ENCODE measurements around the gene TASP1. TPM values are rescaled to one million over a fixed set of nuclear protein-coding genes. Genes with fewer than 3 reads are reported as not detected.

Gene TASP1
- polyA plus RNA-seq, 1 donor from 2014 or later, result 20.2 TPM

- Histone ChIP-seq H3F3A (ENCODE audit: insufficient read depth, low read length, poor library complexity, severe bottlenecking) (no peaks in the 10 kb centered on the region), H3K4me2 (ENCODE audit: low read length) (no peak overlapping the region), H3K27ac (ENCODE audit: low read length) (no peak overlapping the region), H3K27me3 (ENCODE audit: insufficient read depth, low read depth, low read length) (no peaks in the 10 kb centered on the region), H3K9ac (ENCODE audit: low read length) (no peak overlapping the region), H2AFZ (ENCODE audit: low read depth, low read length) (no peak overlapping the region), H3K9me3 (ENCODE audit: low read length) (no peaks in the 10 kb centered on the region), H3K79me2 (replicated peaks; ENCODE audit: insufficient read depth, low read length) (no peaks in the 10 kb centered on the region), H4K20me1 (ENCODE audit: insufficient read depth) (no peaks in the 10 kb centered on the region), H3K9me2 (ENCODE audit: insufficient read depth, low read length) (no peaks in the 10 kb centered on the region), H3K36me3 (ENCODE audit: insufficient read depth, low read length) (no peaks in the 10 kb centered on the region), H3K4me3 (ENCODE audit: low read length) (no peak overlapping the region)
- TF ChIP-seq EP300 (conservative IDR thresholded peaks at IDR 0.05; ENCODE audit: poor library complexity, severe bottlenecking) (no peak), CTCF (IDR thresholded peaks at IDR 0.05; ENCODE audit: poor library complexity, severe bottlenecking) (no peak), RAD21 (conservative IDR thresholded peaks at IDR 0.05) (no peak), EZH2 (IDR thresholded peaks at IDR 0.05; ENCODE audit: borderline replicate concordance, insufficient read depth, low read length, poor library complexity, severe bottlenecking) (no peak), POLR2AphosphoS5 (IDR thresholded peaks at IDR 0.05) (no peak), SMC3 (conservative IDR thresholded peaks at IDR 0.05; ENCODE audit: poor library complexity) (no peak), REST (IDR thresholded peaks at IDR 0.05; ENCODE audit: borderline replicate concordance) (no peak)
These were observed 146.7 kb downstream of the TASP1 start for GRCh38 chr20:13492001-13492481.

GRCh38 chr20:13487202-13487601 lies 151.5 kb downstream of the TASP1 start:
- no peaks in the 10 kb centered on the region for H3K27me3 ChIP-seq (ENCODE audit: insufficient read depth, low read depth, low read length)
- no peak overlapping the region for H3K4me2 ChIP-seq (ENCODE audit: low read length)
- H3K79me2 ChIP-seq (replicated peaks; ENCODE audit: insufficient read depth, low read length), result no peaks in the 10 kb centered on the region
- no peaks in the 10 kb centered on the region for H3K36me3 ChIP-seq (ENCODE audit: insufficient read depth, low read length)
- no peak overlapping the region for H2AFZ ChIP-seq (ENCODE audit: low read depth, low read length)
- TF ChIP-seq RAD21 (conservative IDR thresholded peaks at IDR 0.05) (no peak), SMC3 (conservative IDR thresholded peaks at IDR 0.05; ENCODE audit: poor library complexity) (no peak), REST (IDR thresholded peaks at IDR 0.05; ENCODE audit: borderline replicate concordance) (no peak), POLR2AphosphoS5 (IDR thresholded peaks at IDR 0.05) (no peak), EZH2 (IDR thresholded peaks at IDR 0.05; ENCODE audit: borderline replicate concordance, insufficient read depth, low read length, poor library complexity, severe bottlenecking) (no peak), EP300 (conservative IDR thresholded peaks at IDR 0.05; ENCODE audit: poor library complexity, severe bottlenecking) (no peak), TAF1 (IDR thresholded peaks at IDR 0.05; ENCODE audit: low read depth) (no peak), CTCF (IDR thresholded peaks at IDR 0.05; ENCODE audit: poor library complexity, severe bottlenecking) (no peak), MXI1 (conservative IDR thresholded peaks at IDR 0.05; ENCODE audit: poor library complexity, severe bottlenecking) (no peak)
- no peaks in the 10 kb centered on the region for H3F3A ChIP-seq (ENCODE audit: insufficient read depth, low read length, poor library complexity, severe bottlenecking)
- no peak overlapping the region for H3K27ac ChIP-seq (ENCODE audit: low read length)
- no peak overlapping the region for H3K9ac ChIP-seq (ENCODE audit: low read length)
- no peaks in the 10 kb centered on the region for H3K9me3 ChIP-seq (ENCODE audit: low read length)
- no peaks in the 10 kb centered on the region for H3K9me2 ChIP-seq (ENCODE audit: insufficient read depth, low read length)
- H4K20me1 ChIP-seq (ENCODE audit: insufficient read depth), result no peaks in the 10 kb centered on the region
- H3K4me3 ChIP-seq (ENCODE audit: low read length), result no peak overlapping the region

All from neural cell (in vitro differentiated cells).